ENCODE results near the gene GMPPA. TPM values are rescaled to one million over a fixed set of nuclear protein-coding genes. Genes with fewer than 3 reads are reported as not detected.

The GMPPA gene
- total RNA-seq, 2 experiments from 2014 or later = 35.2 to 35.5 TPM

- intact Hi-C loops (cut with DNase I, micrococcal nuclease) = no loop called here
- Mint-ChIP-seq H3K9me3 (ENCODE audit: low read depth) (no peaks in the 10 kb centered on the region), H3K36me3 (ENCODE audit: low read depth) (peaks cover 11% of the 10 kb centered on the region), H3K4me1 (peaks cover 14% of the 10 kb centered on the region), H3K27me3 (no peaks in the 10 kb centered on the region), H3K27ac (no peak overlapping the region), H3K4me3 (no peak overlapping the region)
- DNase-seq = no peak
- no peak for ATAC-seq
- POLR2A ChIA-PET = no interaction called here
- CTCF ChIA-PET = interaction anchor here (0.5 to 1.7 kb wide), 2 partner anchors 9 to 104 kb away, joined by 3 to 8 read pairs; no protein-coding TSS in a partner anchor
Observed at GRCh38 chr2:219538504-219538951, 39.8 kb downstream of the GMPPA start.

- peaks cover 15% of the 10 kb centered on the region for H3K4me1 Mint-ChIP-seq
- no peaks in the 10 kb centered on the region for H3K27me3 Mint-ChIP-seq
- H3K9me3 Mint-ChIP-seq (ENCODE audit: low read depth) = no peaks in the 10 kb centered on the region
- intact Hi-C loops (cut with DNase I, micrococcal nuclease) = no loop called here
- ChIA-PET CTCF (interaction anchor here (0.5 to 6.9 kb wide), 5 partner anchors 9 to 104 kb away, joined by 3 to 55 read pairs (median 3); no protein-coding TSS in a partner anchor), POLR2A (interaction anchor here (0.8 kb wide), 1 partner anchor 28 kb away, joined by 3 read pairs; no protein-coding TSS in a partner anchor)
- H3K36me3 Mint-ChIP-seq (ENCODE audit: low read depth) = peaks cover 11% of the 10 kb centered on the region
- ATAC-seq (no peak), DNase-seq (no peak)
- H3K4me3 Mint-ChIP-seq = no peak overlapping the region
- H3K27ac Mint-ChIP-seq = no peak overlapping the region
Observed at GRCh38 chr2:219538956-219539788, 40.5 kb downstream of the GMPPA start.

GRCh38 chr2:219539926-219540678 lies 41.4 kb downstream of the GMPPA start:
- DNase-seq (no peak), ATAC-seq (no peak)
- Mint-ChIP-seq H3K9me3 (ENCODE audit: low read depth) (no peaks in the 10 kb centered on the region), H3K27me3 (no peaks in the 10 kb centered on the region), H3K4me1 (peaks cover 22% of the 10 kb centered on the region), H3K27ac (no peak overlapping the region), H3K36me3 (ENCODE audit: low read depth) (peaks cover 11% of the 10 kb centered on the region), H3K4me3 (no peak overlapping the region)
- intact Hi-C loops (cut with DNase I, micrococcal nuclease) = loop anchor here in 1 of 2 experiments (5.0 to 10.0 kb wide), 7 partner anchors 243 to 1135 kb away; partner anchors contain the start of genes CNOT9, NHEJ1, TUBA4A and TUBA4B
- ChIA-PET POLR2A (no interaction called here), CTCF (interaction anchor here (0.5 to 6.9 kb wide), 20 partner anchors 11 to 226 kb away, joined by 3 to 55 read pairs (median 4); partner anchors contain the start of genes GMPPA and STK11IP)

- intact Hi-C loops (cut with DNase I, micrococcal nuclease) = loop anchor here (1.0 to 10.0 kb wide), 9 partner anchors 101 to 1136 kb away; partner anchors contain the start of genes CNOT9 (in 1 of the 2), NHEJ1 (in 1 of the 2), TUBA4A (in 1 of the 2) and TUBA4B (in 1 of the 2)
- Mint-ChIP-seq H3K4me1 (peaks cover 22% of the 10 kb centered on the region), H3K9me3 (ENCODE audit: low read depth) (no peaks in the 10 kb centered on the region), H3K27ac (no peak overlapping the region), H3K27me3 (no peaks in the 10 kb centered on the region), H3K36me3 (ENCODE audit: low read depth) (peaks cover 11% of the 10 kb centered on the region), H3K4me3 (peak overlapping the region; percentile 87)
- ChIA-PET CTCF (interaction anchor here (0.6 to 6.9 kb wide), 27 partner anchors 11 to 1383 kb away, joined by 3 to 55 read pairs (median 4); partner anchors contain the start of genes GMPPA and STK11IP), POLR2A (no interaction called here)
- ATAC-seq (no peak), DNase-seq (no peak)
Observed at GRCh38 chr2:219540784-219541504, 42.3 kb downstream of the GMPPA start.

- H3K4me3 Mint-ChIP-seq = peak overlapping the region; percentile 87
- no peaks in the 10 kb centered on the region for H3K9me3 Mint-ChIP-seq (ENCODE audit: low read depth)
- H3K36me3 Mint-ChIP-seq (ENCODE audit: low read depth) = peaks cover 11% of the 10 kb centered on the region
- no peak overlapping the region for H3K27ac Mint-ChIP-seq
- DNase-seq = peak; percentile 93
- intact Hi-C loops (cut with DNase I, micrococcal nuclease) = loop anchor here (1.0 to 10.0 kb wide), 10 partner anchors 101 to 1137 kb away; partner anchors contain the start of genes CNOT9 (in 1 of the 2), CNPPD1 (in 1 of the 2), NHEJ1 (in 1 of the 2) and TUBA4A (in 1 of the 2)
- no peaks in the 10 kb centered on the region for H3K27me3 Mint-ChIP-seq
- ChIA-PET CTCF (interaction anchor here (0.6 to 6.9 kb wide), 29 partner anchors 10 to 1382 kb away, joined by 3 to 55 read pairs (median 5); partner anchors contain the start of genes GMPPA and STK11IP), POLR2A (no interaction called here)
- H3K4me1 Mint-ChIP-seq = peaks cover 22% of the 10 kb centered on the region
- ATAC-seq = peak; percentile 43
Observed at GRCh38 chr2:219541611-219542180, 43.0 kb downstream of the GMPPA start.

GRCh38 chr2:219542931-219543595 lies 44.4 kb downstream of the GMPPA start:
- POLR2A ChIA-PET = interaction anchor here (0.8 to 1.0 kb wide), 2 partner anchors 45 to 104 kb away, joined by 3 read pairs; partner anchors contain the start of gene GMPPA
- H3K4me1 Mint-ChIP-seq = peaks cover 22% of the 10 kb centered on the region
- DNase-seq = no peak

GRCh38 chr2:219543596-219544358 lies 45.1 kb downstream of the GMPPA start, which contains the start of the genes CHPF and TMEM198:
CHPF (minus strand) TSS chr2:219543809; CDS start chr2:219543538, 271 bp downstream.
TMEM198 (plus strand) TSS chr2:219544028; CDS start chr2:219544728, 700 bp downstream.
- Mint-ChIP-seq H3K36me3 (ENCODE audit: low read depth) (peaks cover 11% of the 10 kb centered on the region), H3K9me3 (ENCODE audit: low read depth) (no peaks in the 10 kb centered on the region), H3K27me3 (no peaks in the 10 kb centered on the region), H3K4me3 (peak within 1 kb of the TSS; percentile 87), H3K4me1 (peaks cover 22% of the 10 kb centered on the region), H3K27ac (peak within 1 kb of the TSS; percentile 66)
- DNase-seq = peak; percentile 98
- POLR2A ChIA-PET = interaction anchor here (0.8 to 1.0 kb wide), 2 partner anchors 46 to 105 kb away, joined by 3 read pairs; partner anchors contain the start of gene GMPPA
- CTCF ChIA-PET = interaction anchor here (0.6 to 6.9 kb wide), 12 partner anchors 9 to 260 kb away, joined by 3 to 55 read pairs (median 8); partner anchors contain the start of genes GMPPA, INHA and STK11IP
- ATAC-seq = peak; percentile 85
- intact Hi-C loops (cut with DNase I, micrococcal nuclease) = loop anchor here (1.0 to 10.0 kb wide), 13 partner anchors 9 to 1139 kb away; partner anchors contain the start of genes GMPPA (in 2 of the 2), STK11IP (in 2 of the 2), CNOT9 (in 1 of the 2) and CNPPD1 (in 1 of the 2)

More at GRCh38 chr2:219542931-219543595, 44.4 kb downstream of the GMPPA start:
- peak; percentile 56 for ATAC-seq
- no peaks in the 10 kb centered on the region for H3K9me3 Mint-ChIP-seq (ENCODE audit: low read depth)
- no peaks in the 10 kb centered on the region for H3K27me3 Mint-ChIP-seq
- H3K36me3 Mint-ChIP-seq (ENCODE audit: low read depth) = peaks cover 11% of the 10 kb centered on the region
- peak overlapping the region; percentile 66 for H3K27ac Mint-ChIP-seq
- intact Hi-C loops (cut with DNase I, micrococcal nuclease) = loop anchor here (1.0 to 10.0 kb wide), 13 partner anchors 9 to 1138 kb away; partner anchors contain the start of genes GMPPA (in 2 of the 2), STK11IP (in 2 of the 2), CNOT9 (in 1 of the 2) and CNPPD1 (in 1 of the 2)
- peak overlapping the region; percentile 87 for H3K4me3 Mint-ChIP-seq
- CTCF ChIA-PET = interaction anchor here (0.6 to 6.9 kb wide), 14 partner anchors 10 to 1265 kb away, joined by 3 to 55 read pairs (median 10); partner anchors contain the start of genes GMPPA, INHA and STK11IP

- DNase-seq = no peak
- H3K9me3 Mint-ChIP-seq (ENCODE audit: low read depth) = no peaks in the 10 kb centered on the region
- H3K36me3 Mint-ChIP-seq (ENCODE audit: low read depth) = peaks cover 6% of the 10 kb centered on the region
- POLR2A ChIA-PET = no interaction called here
- CTCF ChIA-PET = interaction anchor here (0.6 to 6.9 kb wide), 9 partner anchors 15 to 144 kb away, joined by 3 to 55 read pairs (median 4); partner anchors contain the start of genes GMPPA and STK11IP
- ATAC-seq = no peak
- no peak overlapping the region for H3K27ac Mint-ChIP-seq
- peaks cover 22% of the 10 kb centered on the region for H3K4me1 Mint-ChIP-seq
- intact Hi-C loops (cut with DNase I, micrococcal nuclease) = loop anchor here in 1 of 2 experiments (5.0 to 10.0 kb wide), 7 partner anchors 247 to 1140 kb away; partner anchors contain the start of genes CNOT9, NHEJ1, TUBA4A and TUBA4B
- H3K4me3 Mint-ChIP-seq = peak overlapping the region; percentile 87
- H3K27me3 Mint-ChIP-seq = no peaks in the 10 kb centered on the region
Observed at GRCh38 chr2:219544567-219544966, 45.9 kb downstream of the GMPPA start.

Data from activated CD4-positive, alpha-beta T cell treated with anti-CD3 and anti-CD28 coated beads for 36 hours (primary cell).